Adrenal gland (tissue), 12 donors: ENCODE results near the gene CCNT2. TPM values are rescaled to one million over a fixed set of nuclear protein-coding genes. Genes with fewer than 3 reads are reported as not detected.
"Not testable (repeated sequence)": the region's sequence is repeated elsewhere in the genome, so short reads cannot be mapped to it uniquely, and the experiment has no call there.

Source experiments
- DNase-seq, 7 donors: peaks; one replicate each; pipeline ENCODE4 v3.0.0-alpha.2; 2019 to 2020
- H3K27ac ChIP-seq, 5 donors: fragments of 200-600 bp; sonication (generic) in 4 of 5; 1 replicate in 3 of 5; 2 replicates in 2 of 5; pipeline versions ENCODE4 v1.5.1 to v1.8.0; 2016 to 2020; ENCODE audit warnings: mild to moderate bottlenecking in 1 of 5
- H3K27me3 ChIP-seq: fragments of 200-600 bp; 2 replicates; pipeline ENCODE4 v1.8.0; 2021
- H3K36me3 ChIP-seq, 2 donors: fragments of 200-600 bp; replicated peaks in 1 of 2; 1 replicate in 1 of 2; 2 replicates in 1 of 2; pipeline versions ENCODE4 v1.5.1 to v1.8.0; 2018 to 2022
- H3K4me1 ChIP-seq, 2 donors: fragments of 200-600 bp; replicated peaks in 1 of 2; 1 replicate in 1 of 2; 2 replicates in 1 of 2; pipeline versions ENCODE4 v1.5.1 to v1.8.0; 2018 to 2021
- H3K4me3 ChIP-seq, 4 donors: fragments of 200-600 bp; sonication (generic) in 3 of 4; one replicate each; pipeline ENCODE4 v1.5.1; 2016 to 2018
- H3K9me3 ChIP-seq, 3 donors: fragments of 200-600 bp; sonication (generic) in 1 of 3; replicated peaks in 1 of 3; 1 replicate in 2 of 3; 2 replicates in 1 of 3; pipeline versions ENCODE4 v1.5.1 to v1.8.0; 2016 to 2021
- POLR2A ChIP-seq, 2 donors: fragments of 450-650 bp; IDR thresholded peaks; one replicate each; pipeline ENCODE4 v1.6.1; 2017; ENCODE audit warnings: antibody characterized with exemption in 2 of 2, mild to moderate bottlenecking in 2 of 2, moderate library complexity in 1 of 2
- WGBS, 4 donors: extraction: QIAGEN DNeasy Blood & Tissue Kit in 2 of 4; methylation state at CpG; one replicate each; pipeline versions ENCODE4 v1.1.5 to v1.1.7; 2013 to 2017; 5-methylcytosine and 5-hydroxymethylcytosine counted together
- intact Hi-C, 2 donors: fragments of 100-400 bp; cut with DNase I; formaldehyde crosslinking; loops; one replicate each; pipeline versions ENCODE4 v1.14.1 to v1.15.0; 2022 to 2023
- polyA plus RNA-seq, 3 donors: library from polyadenylated mRNA; stranded (reverse); fragments of 200-250 nt in 2 of 3; fragments of 350-450 nt in 1 of 3; fragmentation: Illumina TruSeq in 1 of 3; extraction: RNeasy Lipid Tissue Mini Kit (QIAGEN cat#74804) in 1 of 3; gene quantifications; one replicate each; pipeline ENCODE4 v1.2.3, GENCODE V29; 2013 to 2014
- total RNA-seq, 9 donors: library from RNA; depleted of rRNA in 4 of 9; stranded (reverse); fragments of >200 nt in 4 of 9; fragments of 120-200 nt in 1 of 9; fragmentation: NEBNext Ultra II Directional in 1 of 9; extraction: Animal tissue kit (Norgen Biotek cat#: 25700) in 1 of 9; gene quantifications; one replicate each; pipeline versions ENCODE4 v1.1.0 to v1.2.4, GENCODE V29; 2013 to 2023
- TF ChIP-seq, protein P1 (sequence below), 6 experiments: fragments of 450-650 bp in 4 of 6; fragments of 200-600 bp in 2 of 6; sonication (generic) in 1 of 6; IDR thresholded peaks; 1 replicate in 5 of 6; 2 replicates in 1 of 6; pipeline versions ENCODE4 v1.5.1 to v1.8.0; 2016 to 2021; ENCODE audit warnings: antibody characterized with exemption in 6 of 6, mild to moderate bottlenecking in 2 of 6, moderate library complexity in 1 of 6
- donor health status: healthy with polysubstance abuse.
- donor health status: Bipolar disorder and iron deficiency.
- donor health status: DM: yes; HTN: yes; CAD: no.
- donor health status: DM: no; HTN: no; CAD: no.
- donor health status: DM: no; HTN: no; CAD: no.
- donor health status: DM: yes; HTN: yes; CAD: no.

Gene CCNT2
- total and polyA plus RNA-seq, 12 donors, result 7.7 to 47.5 (median 27.2) TPM

DNA sequence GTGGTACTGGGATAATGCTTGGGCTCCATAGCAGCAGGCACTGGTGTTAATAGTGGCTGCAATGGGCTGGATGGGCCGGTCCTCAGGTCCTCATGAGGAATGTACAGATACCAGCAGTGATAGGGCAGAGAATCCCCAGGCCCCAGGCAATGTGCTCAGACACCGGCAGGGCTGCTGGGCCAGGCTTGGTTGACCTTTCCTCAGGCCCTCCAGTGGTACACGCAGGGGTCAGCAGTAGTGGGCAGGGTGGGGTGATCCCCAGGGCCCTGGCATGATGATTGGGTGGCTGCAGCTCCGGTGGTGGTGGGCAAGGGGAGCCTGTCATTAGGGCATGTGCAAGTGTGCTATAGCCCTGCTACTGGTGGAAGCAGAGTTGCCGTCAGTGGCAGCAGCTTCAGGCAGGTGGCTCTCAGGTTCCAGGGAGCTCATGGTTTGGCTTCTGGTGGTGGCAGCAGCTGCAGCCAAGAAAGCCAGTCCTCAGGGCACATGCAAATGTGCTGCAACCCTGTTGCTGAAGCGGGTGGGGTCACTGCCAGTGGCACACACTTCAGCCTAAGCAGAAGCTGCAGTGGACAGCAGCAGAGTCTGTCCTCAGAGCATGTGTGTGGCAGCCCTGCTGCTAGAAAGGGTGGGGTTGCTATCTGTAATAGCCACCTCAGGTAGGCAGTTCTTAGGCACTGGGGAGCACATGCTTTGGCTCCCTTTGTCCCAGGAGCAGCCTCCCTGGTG lies 56.8 kb downstream of the CCNT2 start:
- no peak for DNase-seq

DNA sequence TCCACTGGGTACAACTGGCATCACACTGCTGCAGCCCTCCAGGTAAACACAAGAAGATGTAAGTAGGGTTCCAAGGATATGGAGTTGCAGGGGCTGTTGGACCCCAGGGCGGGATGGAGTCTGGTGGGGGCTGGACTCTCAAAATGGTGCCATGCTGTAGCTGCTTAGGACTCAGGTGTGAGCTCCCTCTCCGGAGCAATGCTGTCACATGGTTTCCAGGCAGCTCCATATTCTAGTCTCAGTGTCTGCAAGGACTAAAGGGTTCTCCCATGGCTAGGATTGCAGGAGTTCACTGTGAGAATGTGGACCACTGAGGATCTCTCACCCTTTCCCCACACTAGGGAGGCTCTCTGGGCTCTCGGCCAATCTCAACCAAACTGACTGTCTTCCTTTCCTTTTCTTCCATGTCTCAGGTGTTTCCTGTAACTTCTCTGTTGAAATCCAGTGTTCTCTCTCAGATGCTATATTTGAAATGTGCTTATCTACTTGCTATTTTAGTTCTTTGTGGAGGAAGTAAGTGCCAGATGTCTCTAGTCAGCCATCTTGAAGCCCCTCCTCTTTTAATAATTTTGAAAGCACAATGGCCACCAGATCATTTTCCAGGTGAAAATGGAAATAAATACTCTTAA lies 57.6 kb downstream of the CCNT2 start:
- intact Hi-C loops, result no loop called here
- H3K27ac ChIP-seq, result no peak overlapping the region

More for the DNA sequence above, 56.8 kb downstream of the CCNT2 start:
- Histone ChIP-seq H3K9me3 (no peaks in the 10 kb centered on the region), H3K4me1 (no peaks in the 10 kb centered on the region), H3K27me3 (no peaks in the 10 kb centered on the region), H3K27ac (no peak overlapping the region), H3K4me3 (no peak overlapping the region), H3K36me3 (no peaks in the 10 kb centered on the region)
- WGBS, 4 donors, result 82 to 95% (median 90%) methylated on average over 2 to 6 of the region's 6 CpGs
- intact Hi-C loops, result no loop called here
- no peak for TF ChIP-seq POLR2A (IDR thresholded peaks at IDR 0.05)

DNA sequence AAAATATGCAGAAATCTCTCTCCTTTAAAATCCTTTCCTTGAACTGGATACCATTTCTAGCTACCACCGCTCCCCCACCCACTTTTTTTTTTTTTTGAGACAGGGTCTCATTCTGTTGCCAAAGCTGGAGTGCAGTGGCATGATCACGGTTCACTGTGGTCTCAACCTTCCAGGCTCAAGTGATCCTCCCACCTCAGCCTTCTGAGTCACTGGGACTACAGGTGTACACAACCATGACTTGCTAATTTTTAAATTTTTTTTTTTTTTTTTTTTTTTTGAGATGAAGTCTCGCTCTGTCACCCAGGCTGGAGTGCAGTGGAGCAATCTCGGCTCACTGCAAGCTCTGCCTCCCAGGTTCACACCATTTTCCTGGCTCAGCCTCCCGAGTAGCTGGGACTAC lies 58.5 kb downstream of the CCNT2 start:
- H3K4me1 ChIP-seq, intact Hi-C loops, H3K36me3 ChIP-seq, H3K27ac ChIP-seq, H3K27me3 ChIP-seq, H3K4me3 ChIP-seq, DNase-seq, H3K9me3 ChIP-seq: not testable (repeated sequence)
- 79 to 94% (median 88%) methylated on average over 3 to 5 of the region's 5 CpGs for WGBS, 4 donors

More for the DNA sequence above, 57.6 kb downstream of the CCNT2 start:
- TF ChIP-seq, protein P1, sequence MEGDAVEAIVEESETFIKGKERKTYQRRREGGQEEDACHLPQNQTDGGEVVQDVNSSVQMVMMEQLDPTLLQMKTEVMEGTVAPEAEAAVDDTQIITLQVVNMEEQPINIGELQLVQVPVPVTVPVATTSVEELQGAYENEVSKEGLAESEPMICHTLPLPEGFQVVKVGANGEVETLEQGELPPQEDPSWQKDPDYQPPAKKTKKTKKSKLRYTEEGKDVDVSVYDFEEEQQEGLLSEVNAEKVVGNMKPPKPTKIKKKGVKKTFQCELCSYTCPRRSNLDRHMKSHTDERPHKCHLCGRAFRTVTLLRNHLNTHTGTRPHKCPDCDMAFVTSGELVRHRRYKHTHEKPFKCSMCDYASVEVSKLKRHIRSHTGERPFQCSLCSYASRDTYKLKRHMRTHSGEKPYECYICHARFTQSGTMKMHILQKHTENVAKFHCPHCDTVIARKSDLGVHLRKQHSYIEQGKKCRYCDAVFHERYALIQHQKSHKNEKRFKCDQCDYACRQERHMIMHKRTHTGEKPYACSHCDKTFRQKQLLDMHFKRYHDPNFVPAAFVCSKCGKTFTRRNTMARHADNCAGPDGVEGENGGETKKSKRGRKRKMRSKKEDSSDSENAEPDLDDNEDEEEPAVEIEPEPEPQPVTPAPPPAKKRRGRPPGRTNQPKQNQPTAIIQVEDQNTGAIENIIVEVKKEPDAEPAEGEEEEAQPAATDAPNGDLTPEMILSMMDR (IDR thresholded peaks at IDR 0.05), result no peak
- no peak for TF ChIP-seq POLR2A (IDR thresholded peaks at IDR 0.05)
- no peak overlapping the region for H3K4me3 ChIP-seq
- DNase-seq, result no peak
- H3K4me1 ChIP-seq, result no peaks in the 10 kb centered on the region
- no peaks in the 10 kb centered on the region for H3K27me3 ChIP-seq
- no peaks in the 10 kb centered on the region for H3K36me3 ChIP-seq
- no peaks in the 10 kb centered on the region for H3K9me3 ChIP-seq
- 65 to 73% (median 71%) methylated on average over 1 to 3 of the region's 3 CpGs for WGBS, 4 donors

DNA sequence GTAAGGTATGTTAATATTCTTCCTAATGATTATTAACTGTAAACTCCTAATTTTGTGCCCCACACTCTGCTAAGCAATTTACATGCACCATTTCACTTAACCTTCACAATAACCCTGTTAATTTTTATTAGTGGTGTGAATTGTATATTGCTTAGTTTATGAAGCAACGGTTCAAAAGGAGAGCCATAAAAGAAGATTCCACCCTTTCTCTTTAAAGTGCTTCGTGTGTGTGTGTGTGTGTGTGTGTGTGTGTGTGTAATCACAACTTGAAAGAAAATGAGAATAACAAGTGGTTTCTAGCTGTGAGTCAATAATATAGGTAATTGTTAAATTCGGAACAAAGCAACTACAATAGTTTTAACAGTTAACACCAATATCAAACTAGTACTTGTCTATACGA lies 60.6 kb downstream of the CCNT2 start:
- WGBS, 4 donors, result 68 to 73% (median 72%) methylated on average over 4 of the region's 4 CpGs
- no peak overlapping the region for H3K4me3 ChIP-seq
- intact Hi-C loops, result no loop called here

DNA sequence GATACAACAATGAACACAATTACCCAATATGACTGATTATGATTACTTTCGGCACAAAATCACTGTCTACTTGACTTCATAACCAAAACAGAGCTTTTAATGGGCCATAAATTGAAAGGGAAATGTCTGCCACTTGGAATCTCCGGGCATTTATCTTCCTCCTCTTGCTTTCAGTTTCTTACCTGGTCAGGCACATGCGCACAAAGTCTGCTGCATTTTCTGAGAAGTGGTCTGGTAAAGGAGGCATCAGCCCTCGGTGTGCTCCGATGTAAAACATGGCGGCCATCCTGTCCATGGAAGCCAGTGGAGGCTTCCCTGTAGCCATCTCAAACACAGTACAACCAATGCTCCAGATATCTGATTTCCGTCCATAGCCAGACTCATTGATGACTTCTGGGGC lies 62.0 kb downstream of the CCNT2 start:
- intact Hi-C loops, result no loop called here
- 91 to 98% (median 94%) methylated on average over 5 to 7 of the region's 7 CpGs for WGBS, 4 donors
- Histone ChIP-seq H3K4me3 (no peak overlapping the region), H3K27me3 (no peaks in the 10 kb centered on the region), H3K27ac (no peak overlapping the region), H3K4me1 (no peaks in the 10 kb centered on the region), H3K36me3 (no peaks in the 10 kb centered on the region), H3K9me3 (no peaks in the 10 kb centered on the region)
- DNase-seq, result no peak
- no peak for TF ChIP-seq POLR2A (IDR thresholded peaks at IDR 0.05)
- TF ChIP-seq, protein P1 (IDR thresholded peaks at IDR 0.05), result no peak

More for the DNA sequence above, 60.6 kb downstream of the CCNT2 start:
- Histone ChIP-seq H3K9me3 (no peaks in the 10 kb centered on the region), H3K36me3 (no peaks in the 10 kb centered on the region), H3K27me3 (no peaks in the 10 kb centered on the region), H3K4me1 (no peaks in the 10 kb centered on the region), H3K27ac (no peak overlapping the region)
- TF ChIP-seq POLR2A (IDR thresholded peaks at IDR 0.05), result no peak
- TF ChIP-seq, protein P1 (IDR thresholded peaks at IDR 0.05), result no peak
- no peak for DNase-seq
